CD4-positive, alpha-beta T cell treated with Interleukin-6 at 100 ng/mL for 8 hours (primary cell): ENCODE results near the gene CACNA1D.

Experiments used
- DNase-seq: peaks from one replicate; pipeline ENCODE4 v3.0.0-alpha.2; 2020; ENCODE audit warnings: mixed read lengths, low spot score

The CACNA1D gene

DNA sequence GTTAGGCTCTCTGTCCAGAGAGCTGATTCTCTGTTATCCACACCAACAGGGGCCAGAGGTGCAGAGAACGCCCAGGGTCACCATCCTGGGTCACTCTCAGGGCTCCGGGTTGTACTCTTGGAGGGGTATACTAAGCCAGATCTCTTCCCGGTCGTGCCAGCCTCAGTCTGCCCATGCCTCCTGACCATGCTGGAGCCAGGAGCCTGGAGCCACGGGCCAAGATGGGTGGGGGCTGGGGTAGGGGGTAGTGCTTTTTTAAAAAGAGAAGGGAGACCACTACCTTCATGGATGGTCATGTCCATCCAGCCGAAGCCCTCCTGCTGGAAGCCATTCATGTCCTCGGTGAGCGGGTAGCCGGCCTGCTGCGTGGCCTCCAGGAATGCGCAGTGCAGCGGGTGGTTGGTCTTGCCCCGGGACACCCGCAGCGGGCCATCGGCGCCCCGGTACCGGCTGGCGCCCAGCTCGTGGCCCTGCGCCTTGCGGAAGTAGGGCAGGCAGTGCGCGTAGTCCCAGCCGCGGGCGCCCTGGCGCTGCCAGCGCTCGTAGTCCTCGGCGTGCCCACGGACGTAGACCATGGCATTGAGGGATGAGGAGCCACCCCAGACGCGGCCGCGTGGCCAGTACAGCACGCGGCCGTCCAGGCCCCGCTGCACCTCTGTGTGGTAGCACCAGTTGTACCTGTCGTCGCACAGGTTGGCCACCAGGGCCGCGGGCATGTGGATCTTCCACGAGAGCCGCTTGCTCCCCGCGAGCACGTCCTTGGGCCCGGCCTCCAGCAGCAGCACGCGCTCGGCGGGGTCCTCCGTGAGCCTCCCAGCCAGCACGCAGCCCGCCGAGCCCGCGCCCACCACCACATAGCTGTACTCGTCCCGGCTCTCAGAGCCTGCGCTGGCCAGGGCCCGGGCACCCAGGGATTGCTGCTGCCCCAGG lies 328.9 kb downstream of the CACNA1D start:
- DNase-seq, result no peak

DNA sequence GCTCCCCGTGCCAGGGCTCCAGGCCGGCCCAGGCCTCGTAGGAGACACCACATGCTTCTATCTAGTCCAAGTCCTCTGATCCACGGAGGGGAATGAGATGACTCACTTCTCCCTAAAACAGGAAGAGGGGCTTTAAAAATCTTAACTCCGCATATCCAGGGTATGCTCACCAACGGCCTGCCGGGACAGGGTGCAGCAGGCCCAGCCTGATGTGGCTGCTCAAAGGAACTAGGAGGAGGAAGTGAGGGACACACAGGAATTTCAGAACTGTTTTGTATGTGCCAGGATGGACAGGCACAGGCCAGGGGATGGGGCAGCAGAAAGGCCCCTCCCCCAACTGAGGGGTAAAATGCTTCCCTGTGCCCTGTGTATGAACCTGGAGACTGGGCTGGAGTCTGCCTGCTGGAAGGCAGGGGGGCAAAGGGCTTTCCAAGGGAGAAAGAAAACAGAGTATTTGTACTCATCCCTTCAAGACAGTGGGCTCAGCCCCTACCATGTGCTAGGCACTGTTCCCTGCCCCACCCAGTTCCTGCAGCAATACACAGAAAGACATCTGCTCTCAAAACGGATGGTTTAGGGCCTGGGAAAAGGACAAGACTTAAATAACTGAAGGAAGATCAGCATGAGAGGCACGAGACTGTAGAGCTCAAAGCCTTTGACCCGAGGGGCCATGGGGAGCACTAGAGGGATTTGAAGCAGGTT lies 329.7 kb downstream of the CACNA1D start:
- no peak for DNase-seq

DNA sequence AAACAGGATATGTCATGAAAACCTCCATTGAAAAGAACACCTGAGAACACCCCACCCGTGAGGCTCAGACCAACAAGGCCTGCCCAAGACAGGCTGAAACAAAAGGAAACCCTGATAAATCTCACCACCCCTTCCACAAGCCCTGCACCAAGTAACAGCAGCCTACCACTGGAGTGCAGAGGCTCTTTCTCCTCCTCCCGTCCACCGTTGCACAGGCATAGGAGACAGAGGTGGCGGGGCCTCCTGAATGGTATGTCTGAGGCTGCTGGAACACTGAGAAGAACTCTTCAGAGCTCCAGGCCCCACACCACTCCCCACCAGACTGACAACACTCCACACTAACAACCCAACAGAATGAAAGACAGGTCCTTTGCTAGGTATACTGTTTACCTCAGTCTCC lies 330.4 kb downstream of the CACNA1D start:
- no peak for DNase-seq

DNA sequence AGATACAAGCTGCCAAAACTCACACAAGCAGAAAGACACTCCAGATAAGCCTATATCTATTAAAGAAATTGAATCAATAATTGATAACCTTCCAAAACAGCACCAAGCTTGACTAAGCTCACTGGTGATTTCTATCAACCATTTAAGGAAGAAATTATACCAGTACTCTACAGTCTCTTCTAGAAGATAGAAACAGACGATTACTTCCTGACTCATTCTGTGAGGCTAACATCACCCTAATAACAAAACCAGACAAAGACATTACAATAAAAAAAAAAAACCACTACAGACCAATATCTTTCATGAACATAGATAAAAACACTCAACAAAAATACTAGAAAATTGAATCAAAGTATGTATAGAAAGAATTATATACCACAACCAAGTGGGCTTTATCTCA lies 331.6 kb downstream of the CACNA1D start:
- no peak for DNase-seq

DNA sequence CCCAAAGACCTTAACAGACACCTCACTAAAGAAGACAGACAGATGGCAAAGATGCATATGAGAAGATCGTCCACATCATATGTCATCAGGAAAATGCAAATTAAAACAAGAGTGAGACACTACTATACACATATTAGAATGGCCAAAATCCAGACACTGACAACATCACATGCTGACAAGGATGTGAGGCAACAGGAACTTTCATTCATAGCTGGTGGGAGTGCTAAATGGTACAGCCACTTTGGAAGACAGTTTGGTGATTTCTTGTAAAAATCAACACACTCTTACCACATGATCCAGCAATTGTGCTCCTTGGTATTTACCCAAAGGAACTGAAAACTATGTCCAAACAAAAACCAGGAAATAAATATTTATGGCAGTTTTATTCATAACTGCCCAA lies 334.2 kb downstream of the CACNA1D start:
- no peak for DNase-seq

DNA sequence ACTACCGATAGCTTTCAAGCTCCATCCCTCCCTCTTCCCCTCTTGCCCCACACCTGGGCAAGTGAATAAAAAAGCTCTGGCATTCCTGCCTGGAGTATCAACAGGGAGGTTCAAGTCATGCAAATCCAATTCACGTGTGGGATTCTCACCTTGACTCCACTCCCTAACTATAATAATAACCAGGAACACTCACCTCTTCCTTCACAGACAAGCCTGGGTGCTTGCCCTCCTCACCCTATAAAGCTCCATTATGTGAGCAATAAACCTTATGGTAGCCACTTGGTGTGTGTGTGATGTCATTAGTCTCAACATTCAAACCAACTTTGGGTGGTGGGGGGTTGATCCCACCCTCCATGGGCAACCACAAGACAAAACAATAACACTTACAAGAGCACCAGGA lies 335.2 kb downstream of the CACNA1D start:
- DNase-seq, result no peak

DNA sequence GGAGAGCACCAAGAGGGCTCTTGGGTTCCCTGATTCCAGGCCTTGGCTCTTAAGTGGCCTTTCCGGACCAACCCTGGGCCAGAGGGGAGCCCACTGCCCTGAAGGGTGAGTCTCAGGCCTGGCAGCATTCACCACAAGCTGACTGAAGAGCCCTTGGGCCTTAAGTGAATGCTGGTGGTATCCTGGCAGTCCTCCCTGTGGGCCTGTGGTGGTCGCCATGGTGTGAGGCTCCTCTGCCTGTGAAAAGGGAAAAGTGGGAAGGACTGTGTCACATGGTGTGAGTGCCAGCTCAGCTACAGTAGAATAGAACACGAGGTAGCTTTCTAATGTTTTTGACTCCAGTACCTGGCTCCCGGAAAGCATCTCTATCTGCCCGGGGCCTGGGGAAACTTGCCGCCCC lies 336.5 kb downstream of the CACNA1D start:
- DNase-seq, result no peak

DNA sequence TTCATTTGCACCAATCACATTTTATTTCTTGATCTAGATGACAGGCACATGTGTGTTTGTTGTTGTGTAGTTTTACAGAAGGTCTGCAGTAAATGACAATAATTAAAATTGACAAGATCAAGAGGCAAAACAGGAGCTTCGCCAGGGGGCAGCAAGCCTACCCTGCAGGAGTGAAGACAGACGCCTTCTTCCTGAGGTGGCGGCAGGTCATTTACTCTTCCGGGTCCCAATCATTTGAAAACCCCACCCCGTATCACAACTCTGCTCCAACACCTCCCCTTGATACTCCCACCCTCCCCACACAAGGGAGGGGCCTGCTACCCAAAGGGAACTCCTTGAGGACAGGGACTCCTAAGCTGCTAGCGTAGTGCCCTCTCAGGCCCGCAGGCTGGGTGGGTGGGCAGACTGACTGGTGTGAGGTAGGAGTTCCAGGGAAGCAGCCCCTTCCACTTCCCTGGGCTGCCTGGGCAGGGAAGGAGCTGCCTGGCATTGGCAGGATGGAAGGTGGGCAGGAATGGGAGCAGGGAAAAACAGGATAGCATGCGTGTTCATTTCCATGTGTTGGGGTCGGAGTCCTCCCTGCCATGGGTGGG lies 338.7 kb downstream of the CACNA1D start:
- no peak for DNase-seq

DNA sequence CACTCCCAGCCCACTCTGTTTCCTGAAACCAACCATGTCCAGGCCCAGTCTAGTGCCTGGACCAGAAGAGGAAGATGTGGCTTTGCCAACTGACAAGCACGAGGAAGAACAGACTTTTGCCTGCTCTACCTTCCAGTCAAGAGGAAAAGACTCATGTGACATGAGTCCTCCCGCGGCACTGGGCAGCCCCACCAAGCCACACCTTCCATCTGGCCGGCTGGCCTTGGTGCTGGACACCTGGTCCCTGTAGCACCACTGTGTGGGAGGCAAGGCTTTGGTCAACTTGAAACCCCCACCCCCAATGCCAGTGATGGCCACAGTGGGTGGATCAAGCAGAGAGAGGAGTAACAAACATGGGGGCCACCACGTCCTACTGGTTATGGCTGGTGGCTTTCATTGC lies 339.3 kb downstream of the CACNA1D start:
- DNase-seq, result no peak

DNA sequence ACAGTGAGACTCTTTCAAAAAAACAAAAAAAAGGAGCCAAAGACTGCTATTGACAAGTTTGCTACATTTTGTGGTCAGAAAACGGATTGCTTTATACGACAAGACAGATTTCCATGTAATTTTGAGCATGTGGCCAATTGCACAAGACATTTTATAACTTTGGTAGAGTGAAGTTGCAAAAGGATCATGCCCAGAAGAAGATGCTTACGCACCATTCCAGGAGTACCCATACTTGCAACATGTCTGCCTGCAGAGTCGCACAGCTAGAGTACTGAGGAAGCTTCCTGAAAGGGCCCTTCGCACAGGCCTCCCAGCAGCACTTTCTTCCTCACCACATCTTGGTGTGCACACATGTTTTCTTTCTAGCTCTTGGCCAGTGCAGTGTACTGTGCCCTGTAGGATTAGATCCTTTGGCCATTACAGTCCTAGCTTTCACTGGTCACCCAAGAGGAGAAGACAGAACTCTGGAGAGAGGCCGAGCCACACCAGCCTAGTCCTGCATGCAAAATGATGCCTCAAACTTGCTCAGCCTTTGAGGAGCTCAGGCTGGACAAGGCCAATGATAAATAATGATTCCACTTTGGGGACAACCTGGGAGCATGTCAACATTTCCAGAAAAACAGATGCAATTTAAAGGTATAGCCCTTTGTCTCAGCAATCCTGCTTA lies 340.2 kb downstream of the CACNA1D start:
- no peak for DNase-seq

DNA sequence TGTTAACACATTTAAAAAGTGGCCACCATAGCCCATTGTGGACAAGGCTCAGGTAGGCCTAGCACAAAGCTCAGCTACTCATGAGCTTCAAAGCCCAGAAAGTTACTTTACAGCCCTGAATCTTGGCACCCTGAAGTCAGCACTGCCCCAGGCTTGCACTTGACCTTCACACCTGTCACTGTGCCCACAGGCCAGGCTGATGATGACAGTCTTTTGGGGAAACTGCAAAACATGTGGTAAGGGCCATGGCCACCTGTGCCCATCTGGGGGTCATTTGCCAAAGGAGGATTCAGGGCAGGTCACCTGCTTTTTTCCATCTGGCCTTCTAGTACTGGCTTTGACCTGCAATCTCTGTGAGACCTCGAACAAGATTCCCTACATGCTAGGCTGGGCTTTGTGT lies 340.8 kb downstream of the CACNA1D start:
- no peak for DNase-seq

DNA sequence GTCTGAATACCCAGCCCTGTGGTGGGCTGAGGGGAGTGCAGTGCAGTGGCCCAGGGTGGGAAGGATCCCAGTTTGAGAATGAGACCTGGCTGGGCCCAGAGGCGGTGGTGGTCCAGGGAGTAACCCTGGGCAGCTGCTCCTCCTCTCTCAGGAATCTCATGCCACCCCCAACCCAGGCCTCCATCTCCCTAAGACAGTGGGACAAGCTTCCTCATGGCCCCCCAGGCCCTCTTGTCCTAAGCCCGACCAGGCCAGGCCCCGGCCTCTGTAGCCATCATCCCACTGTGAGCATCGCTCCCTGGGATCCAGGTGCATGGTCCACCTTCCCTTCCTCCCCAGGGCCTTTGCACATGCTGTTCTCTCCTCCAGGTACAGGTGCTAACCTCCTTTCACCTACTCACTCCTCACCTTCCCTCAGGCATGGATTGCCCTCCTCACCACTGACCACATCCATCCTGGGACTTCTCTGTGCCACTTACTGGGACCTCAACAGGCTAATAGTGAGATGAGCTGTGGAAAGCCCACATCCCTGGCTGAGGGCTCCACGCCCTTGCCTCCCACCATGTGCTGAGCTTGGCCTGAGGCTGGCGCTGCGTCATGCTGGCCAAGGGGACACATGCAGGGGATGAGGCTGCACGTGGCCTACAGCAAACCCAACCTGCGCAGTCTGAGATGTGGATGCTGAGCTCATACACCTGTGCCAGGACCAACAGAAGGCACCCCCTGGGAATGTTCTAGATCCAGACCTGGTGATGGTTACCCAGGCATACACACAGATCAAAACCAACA lies 341.9 kb downstream of the CACNA1D start:
- no peak for DNase-seq

DNA sequence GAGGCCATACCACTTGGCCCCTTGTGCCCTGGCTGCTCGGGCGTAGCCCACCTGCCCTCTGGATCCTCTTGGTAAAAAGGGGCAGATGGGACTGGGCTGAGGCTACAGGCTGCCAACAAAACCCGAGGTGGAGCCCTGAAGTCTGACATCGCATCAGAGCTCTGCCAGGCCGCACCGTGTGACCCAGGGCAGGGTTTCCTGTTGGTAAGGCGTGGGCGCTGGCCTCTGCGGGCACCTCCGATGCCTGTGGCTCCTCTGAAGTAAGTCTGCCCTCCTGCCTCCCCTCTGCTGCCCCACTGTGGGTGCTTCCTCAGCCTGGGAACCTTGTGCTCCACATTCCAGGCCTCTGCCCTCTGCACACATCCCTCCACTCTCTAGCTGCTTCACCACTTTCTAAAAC lies 342.9 kb downstream of the CACNA1D start:
- DNase-seq, result no peak

DNA sequence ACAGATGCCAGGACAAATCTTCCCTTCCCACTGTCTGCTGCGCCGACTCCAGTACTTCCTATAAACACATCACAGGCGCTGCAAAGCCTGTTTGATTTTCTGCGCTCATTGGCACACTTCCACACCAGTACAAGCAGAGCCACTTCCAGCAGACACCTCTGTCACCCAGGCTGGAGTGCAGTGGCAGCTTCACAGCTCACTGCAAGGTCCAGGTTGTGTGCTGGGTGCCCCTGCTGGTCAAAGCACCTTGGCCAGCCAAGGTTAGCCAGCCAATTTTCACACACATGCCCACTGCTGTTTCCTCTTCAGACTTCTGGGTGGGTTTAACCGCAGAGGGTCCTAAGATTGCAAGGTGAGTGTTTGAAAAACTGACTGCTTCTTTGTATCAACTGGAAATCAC lies 346.9 kb downstream of the CACNA1D start:
- DNase-seq, result no peak

DNA sequence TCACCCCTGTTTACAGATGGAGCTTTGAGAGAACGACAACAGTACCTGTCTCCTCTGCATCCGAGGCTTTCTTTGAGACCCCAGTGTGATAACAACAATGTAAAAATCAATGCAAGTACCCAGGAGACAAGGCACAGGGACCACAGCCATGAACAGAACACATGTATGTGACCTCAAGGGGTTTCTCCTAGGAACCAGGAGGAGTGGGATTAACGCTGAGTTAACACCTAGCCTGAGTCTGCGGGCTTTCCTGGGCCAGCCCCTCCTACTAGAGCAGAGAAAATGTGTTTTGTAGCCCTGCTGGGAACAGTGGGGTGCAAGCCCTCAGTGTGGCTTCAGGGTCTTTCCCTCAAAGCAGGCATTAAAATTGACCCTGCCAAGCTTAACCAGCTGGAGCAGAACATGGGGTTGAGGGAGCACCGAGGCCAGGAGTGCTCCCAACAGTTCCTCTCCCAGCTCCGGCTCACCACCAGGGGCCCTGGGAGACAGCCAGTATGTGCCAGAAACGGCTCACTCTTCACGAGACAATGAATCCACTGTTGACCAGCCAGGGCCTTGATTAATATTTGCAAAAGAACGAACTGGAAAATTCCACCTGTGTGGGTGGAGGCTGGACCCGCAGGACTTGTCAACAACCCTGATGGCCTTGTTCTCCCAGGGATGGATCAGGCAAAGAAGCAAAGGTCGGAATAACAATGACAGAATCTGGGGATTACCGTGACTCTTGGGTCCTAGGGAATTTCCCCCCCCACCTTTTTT lies 348.2 kb downstream of the CACNA1D start:
- no peak for DNase-seq

DNA sequence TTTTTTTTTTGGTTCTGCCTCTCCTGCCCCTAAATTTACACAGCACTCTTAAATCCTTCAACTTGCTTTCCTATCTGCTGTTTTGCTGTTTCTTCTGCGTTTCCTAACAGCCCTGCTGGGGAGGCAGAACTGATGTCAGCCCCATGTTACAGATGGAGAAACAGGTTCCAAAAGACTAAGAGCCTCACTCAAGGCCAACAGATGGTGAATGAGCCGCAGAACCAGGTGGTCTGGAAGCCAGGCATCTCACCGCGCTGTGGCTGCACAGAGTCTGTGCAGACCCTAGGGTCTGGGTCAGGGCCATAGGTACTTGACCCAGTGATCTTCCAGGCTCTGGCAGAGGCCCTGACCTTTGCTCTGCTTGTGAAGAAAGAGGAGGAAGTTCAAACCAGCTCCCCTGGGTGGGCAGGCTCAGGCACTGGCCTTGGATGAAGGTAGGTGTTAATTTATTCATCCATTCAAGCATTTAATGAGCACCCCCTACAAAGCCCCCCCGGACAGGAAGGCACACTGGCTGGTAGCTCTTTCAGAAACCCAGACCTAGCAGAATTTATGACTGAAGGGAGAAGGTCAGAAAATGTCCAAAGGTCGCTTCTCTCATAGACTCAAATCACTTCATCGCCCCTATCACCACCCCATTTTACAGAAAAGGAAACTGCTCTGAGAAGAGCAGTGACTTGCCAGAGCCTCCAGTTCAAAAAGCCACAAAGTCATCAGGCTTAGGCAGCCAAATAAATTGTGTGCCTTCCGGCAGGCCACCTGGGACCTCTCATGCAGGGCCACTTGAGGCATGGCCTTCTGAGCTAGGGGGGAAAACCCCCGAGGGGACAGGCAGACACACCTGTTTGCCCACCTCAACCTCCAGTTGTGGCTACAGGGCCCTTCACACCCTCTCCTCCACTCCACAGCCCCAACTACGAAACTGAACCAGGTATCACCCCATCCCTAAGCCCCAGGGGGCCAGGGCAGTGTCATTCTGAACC lies 349.1 kb downstream of the CACNA1D start:
- DNase-seq, result no peak

DNA sequence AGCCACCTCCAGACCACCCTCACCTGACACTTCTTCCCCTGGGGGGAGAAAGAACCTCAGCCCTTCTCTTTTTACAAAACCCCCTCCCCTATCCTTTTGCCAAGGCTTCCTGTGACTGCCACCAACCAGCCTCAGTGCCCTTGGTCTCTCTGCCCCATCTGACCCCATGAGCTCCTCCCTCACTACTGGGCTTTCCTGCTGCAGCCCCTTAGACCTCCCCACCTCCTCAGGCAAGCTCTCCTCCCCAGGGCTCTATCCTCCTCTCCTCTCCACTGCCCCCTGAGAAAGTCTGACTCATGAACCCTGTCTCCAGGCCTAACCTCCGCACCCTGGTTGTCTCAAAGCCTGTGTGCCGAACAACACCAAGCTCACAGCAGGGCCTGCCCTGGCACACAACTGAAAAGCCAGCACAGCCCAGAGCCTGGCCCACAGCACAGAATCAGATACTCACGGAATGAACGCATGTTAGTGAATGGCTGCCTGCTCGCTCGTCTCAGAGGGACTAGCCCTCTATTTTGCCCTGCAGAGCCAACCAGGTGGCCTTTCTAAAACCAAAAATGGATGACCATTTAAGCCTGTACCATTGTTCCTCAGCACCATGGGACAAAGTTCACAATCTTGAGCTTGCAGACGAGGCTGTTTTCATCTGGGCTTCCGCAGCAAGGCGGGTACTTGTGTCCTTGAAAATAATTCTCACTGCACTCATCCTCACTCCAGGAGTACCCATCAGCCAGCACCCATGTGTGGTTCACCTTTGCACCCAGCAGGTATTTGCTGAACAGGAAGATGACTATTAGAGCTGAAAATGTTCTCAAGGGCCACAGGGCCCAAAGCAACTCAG lies 350.1 kb downstream of the CACNA1D start:
- DNase-seq, result no peak

DNA sequence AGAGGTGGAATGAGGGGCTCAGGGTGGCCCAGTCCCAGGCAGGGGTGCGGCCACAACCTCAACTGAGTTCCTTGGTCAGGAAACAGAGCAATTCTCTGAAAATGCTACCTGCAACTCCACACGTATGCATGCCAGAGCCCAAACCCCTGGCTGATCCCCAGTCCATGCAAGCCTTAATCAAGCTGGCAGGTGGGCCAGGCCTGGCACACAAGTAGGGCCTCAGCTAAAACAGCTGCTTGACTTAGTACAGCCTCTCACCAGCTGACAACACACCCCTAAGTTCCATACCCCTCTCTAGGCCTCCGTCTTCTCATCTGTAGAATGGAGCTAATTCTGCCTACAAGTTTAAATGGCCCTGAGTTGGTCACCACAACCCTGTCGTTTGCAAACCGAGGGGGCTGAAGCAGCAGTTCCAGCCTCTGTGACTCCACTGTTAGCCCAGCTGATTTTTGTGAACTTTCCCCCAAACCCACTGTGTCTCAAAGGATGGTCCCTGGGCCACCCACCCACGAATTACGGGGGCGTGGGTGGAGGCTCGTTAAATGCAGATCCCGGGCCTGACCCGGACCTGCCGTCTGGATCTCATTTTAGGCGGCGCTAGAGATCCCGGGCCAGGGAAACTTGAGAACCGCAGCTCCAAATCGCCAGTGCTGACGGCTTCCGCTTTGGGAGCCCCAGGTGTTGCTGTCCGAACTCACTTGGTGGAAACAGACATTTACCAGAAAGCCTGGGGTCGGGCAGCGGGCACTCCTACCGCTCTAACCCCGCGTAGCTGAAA lies 350.9 kb downstream of the CACNA1D start:
- DNase-seq, result no peak
